Measurements from ENCODE around the gene MAPK12.

Gene MAPK12

GRCh38 chr22:50251477-50252081 lies 9.9 kb downstream of the MAPK12 start:
- H3K9me2 ChIP-seq (replicated peaks; ENCODE audit: low read depth, low read length) = no peaks in the 10 kb centered on the region
- H3K36me3 ChIP-seq (ENCODE audit: insufficient read depth, low read length) = no peaks in the 10 kb centered on the region
- peak overlapping the region; percentile 90 for H3K4me3 ChIP-seq (ENCODE audit: low read length, poor library complexity, severe bottlenecking)
- peak overlapping the region; percentile 94 for H3K4me2 ChIP-seq (ENCODE audit: low read depth, low read length, poor library complexity, severe bottlenecking)
- no peaks in the 10 kb centered on the region for H3K9me3 ChIP-seq (ENCODE audit: insufficient read depth, low read depth, low read length)
- peaks cover 17% of the 10 kb centered on the region for H3K4me1 ChIP-seq (ENCODE audit: insufficient read depth, low read length, poor library complexity, severe bottlenecking)
- H3K79me2 ChIP-seq (ENCODE audit: insufficient read depth, low read length) = peaks cover 14% of the 10 kb centered on the region; the same call in 1 of the 2 replicates
- peak overlapping the region; percentile 94 for H3K9ac ChIP-seq (ENCODE audit: low read depth, low read length, poor library complexity, severe bottlenecking)
- no peaks in the 10 kb centered on the region for H3F3A ChIP-seq (ENCODE audit: low read depth)
- TF ChIP-seq EZH2phosphoT487 (IDR thresholded peaks at IDR 0.05; ENCODE audit: borderline replicate concordance) (no peak), CTCF (conservative IDR thresholded peaks at IDR 0.05; ENCODE audit: low read length) (no peak; the same call in 1 of the 2 replicates)
- H3K27me3 ChIP-seq (ENCODE audit: insufficient read depth, low read length, poor library complexity, severe bottlenecking) = no peaks in the 10 kb centered on the region
- H4K20me1 ChIP-seq (ENCODE audit: insufficient read depth, low read length, poor library complexity, severe bottlenecking) = peaks cover 17% of the 10 kb centered on the region
- H2AFZ ChIP-seq (ENCODE audit: low read length) = peak overlapping the region; percentile 95

GRCh38 chr22:50250555-50251476 lies 10.7 kb downstream of the MAPK12 start, which contains the start of gene HDAC10:
Gene HDAC10 (minus strand): TSS chr22:50251265. CDS start chr22:50251032, 233 bp downstream.
- no peaks in the 10 kb centered on the region for H3K27me3 ChIP-seq (ENCODE audit: insufficient read depth, low read length, poor library complexity, severe bottlenecking)
- peak within 1 kb of the TSS; percentile 95 for H2AFZ ChIP-seq (ENCODE audit: low read length)
- peak within 1 kb of the TSS; percentile 94 for H3K9ac ChIP-seq (ENCODE audit: low read depth, low read length, poor library complexity, severe bottlenecking)
- H3K9me3 ChIP-seq (ENCODE audit: insufficient read depth, low read depth, low read length) = no peaks in the 10 kb centered on the region
- peak within 1 kb of the TSS; percentile 94 for H3K4me2 ChIP-seq (ENCODE audit: low read depth, low read length, poor library complexity, severe bottlenecking)
- H3K9me2 ChIP-seq (replicated peaks; ENCODE audit: low read depth, low read length) = no peaks in the 10 kb centered on the region
- peaks cover 21% of the 10 kb centered on the region for H3K4me1 ChIP-seq (ENCODE audit: insufficient read depth, low read length, poor library complexity, severe bottlenecking)
- H3K79me2 ChIP-seq (ENCODE audit: insufficient read depth, low read length) = peaks cover 22% of the 10 kb centered on the region; the same call in 1 of the 2 replicates
- no peak for TF ChIP-seq EZH2phosphoT487 (IDR thresholded peaks at IDR 0.05; ENCODE audit: borderline replicate concordance)
- no peak for TF ChIP-seq CTCF (conservative IDR thresholded peaks at IDR 0.05; ENCODE audit: low read length)
- H4K20me1 ChIP-seq (ENCODE audit: insufficient read depth, low read length, poor library complexity, severe bottlenecking) = peaks cover 21% of the 10 kb centered on the region
- peak within 1 kb of the TSS; percentile 90 for H3K4me3 ChIP-seq (ENCODE audit: low read length, poor library complexity, severe bottlenecking)
- no peaks in the 10 kb centered on the region for H3F3A ChIP-seq (ENCODE audit: low read depth)
- no peaks in the 10 kb centered on the region for H3K36me3 ChIP-seq (ENCODE audit: insufficient read depth, low read length)

GRCh38 chr22:50250249-50250554 lies 11.3 kb downstream of the MAPK12 start:
- H3K9ac ChIP-seq (ENCODE audit: low read depth, low read length, poor library complexity, severe bottlenecking) = peak overlapping the region; percentile 94
- peak overlapping the region; percentile 94 for H3K4me2 ChIP-seq (ENCODE audit: low read depth, low read length, poor library complexity, severe bottlenecking)
- peak overlapping the region; percentile 90 for H3K4me3 ChIP-seq (ENCODE audit: low read length, poor library complexity, severe bottlenecking)
- no peaks in the 10 kb centered on the region for H3K36me3 ChIP-seq (ENCODE audit: insufficient read depth, low read length)
- no peaks in the 10 kb centered on the region for H3K27me3 ChIP-seq (ENCODE audit: insufficient read depth, low read length, poor library complexity, severe bottlenecking)
- peaks cover 26% of the 10 kb centered on the region for H4K20me1 ChIP-seq (ENCODE audit: insufficient read depth, low read length, poor library complexity, severe bottlenecking)
- TF ChIP-seq EZH2phosphoT487 (IDR thresholded peaks at IDR 0.05; ENCODE audit: borderline replicate concordance) (no peak), CTCF (conservative IDR thresholded peaks at IDR 0.05; ENCODE audit: low read length) (no peak)
- no peaks in the 10 kb centered on the region for H3K9me2 ChIP-seq (replicated peaks; ENCODE audit: low read depth, low read length)
- peaks cover 23% of the 10 kb centered on the region for H3K4me1 ChIP-seq (ENCODE audit: insufficient read depth, low read length, poor library complexity, severe bottlenecking)
- no peaks in the 10 kb centered on the region for H3F3A ChIP-seq (ENCODE audit: low read depth)
- H3K9me3 ChIP-seq (ENCODE audit: insufficient read depth, low read depth, low read length) = no peaks in the 10 kb centered on the region
- no peak overlapping the region for H2AFZ ChIP-seq (ENCODE audit: low read length)
- H3K79me2 ChIP-seq (ENCODE audit: insufficient read depth, low read length) = peaks cover 27% of the 10 kb centered on the region; the same call in 1 of the 2 replicates
